HCT116 (cell line): Measurements from ENCODE around the gene BAHCC1. TPM values are rescaled to one million over a fixed set of nuclear protein-coding genes. Genes with fewer than 3 reads are reported as not detected.

Source experiments
- ATAC-seq: fragments of 200-7000 bp; cut with Tn5 transposase; 2 replicates; pipeline ENCODE4 v1.9.1; 2020; ENCODE audit warnings: mild to moderate bottlenecking, moderate library complexity
- BruUV-seq: library from RNA; stranded (reverse); fragments of 400-500 nt; replicated peaks from 2 replicates; lab custom pipeline; 2021; lab: Mats Ljungman, UMichigan
- CTCF ChIA-PET: fragments of 300-600 bp; sonication (Branson Sonifier 250); formaldehyde crosslinking; loops from one replicate; lab custom pipeline; 2021; ENCODE audit warnings: antibody characterized with exemption; lab: Charles Lee
- POLR2A ChIA-PET: fragments of 300-600, 350-600 bp; sonication (Branson Sonifier 250); formaldehyde crosslinking; loops from one replicate; lab custom pipeline; 2021; ENCODE audit warnings: antibody characterized with exemption; lab: Charles Lee
- RAD21 ChIA-PET, 2 experiments: fragments of 300-600 bp; sonication (Branson Sonifier 250); formaldehyde crosslinking; loops; one replicate each; lab custom pipeline; 2023; ENCODE audit warnings: low total read pairs in 2 of 2; ENCODE audit not compliant: uncharacterized antibody in 2 of 2, unreplicated experiment in 2 of 2, low non-redundant PET in 1 of 2; lab: Charles Lee
- DNase-seq: peaks from one replicate; pipeline ENCODE4 v3.0.0-alpha.2; 2010; ENCODE audit warnings: low read depth, low spot score
- H2AFZ ChIP-seq: fragments of 200-600 bp; shearing (Covaris generic), sonication (generic); 2 replicates; pipeline ENCODE4 v1.6.1; 2017; ENCODE audit warnings: low read depth, mixed run types, mixed read lengths, antibody characterized with exemption, low read length; ENCODE audit not compliant: poor library complexity, severe bottlenecking
- H3K27ac ChIP-seq: 2 replicates; pipeline ENCODE4 v1.5.1; 2012; ENCODE audit warnings: low read depth, low read length
- H3K27me3 ChIP-seq: fragments of 200-600 bp; sonication (generic); 2 replicates; pipeline ENCODE4 v1.6.1; 2016; ENCODE audit warnings: mixed run types, low read length, mixed read lengths; ENCODE audit not compliant: insufficient read depth
- H3K36me3 ChIP-seq, 2 experiments: fragments of 200-500 bp in 1 of 2; fragments of 200-600 bp in 1 of 2; sonication (Bioruptor generic) in 1 of 2; sonication (generic) in 1 of 2; 2 replicates each; pipeline versions ENCODE4 v1.5.1 to v1.6.1; 2014 to 2016; ENCODE audit warnings: low read length in 2 of 2, inconsistent platforms in 1 of 2, mixed read lengths in 1 of 2, mixed run types in 1 of 2; ENCODE audit not compliant: insufficient read depth in 2 of 2, control insufficient read depth in 1 of 2
- H3K4me1 ChIP-seq, 2 experiments: fragments of 200-600 bp in 1 of 2; sonication (generic) in 1 of 2; 2 replicates each; pipeline versions ENCODE4 v1.5.1 to v1.6.1; 2012 to 2017; ENCODE audit warnings: low read length in 2 of 2, inconsistent platforms in 1 of 2, mild to moderate bottlenecking in 1 of 2, mixed read lengths in 1 of 2, mixed run types in 1 of 2, moderate library complexity in 1 of 2; ENCODE audit not compliant: insufficient read depth in 2 of 2, control insufficient read depth in 1 of 2
- H3K4me2 ChIP-seq: fragments of 200-600 bp; sonication (generic); 2 replicates; pipeline ENCODE4 v1.6.1; 2017; ENCODE audit warnings: mixed run types, low read length, mixed read lengths
- H3K4me3 ChIP-seq, 2 experiments: fragments of 200-600 bp in 1 of 2; sonication (generic) in 1 of 2; replicated peaks in 1 of 2; 2 replicates each; pipeline ENCODE4 v1.5.1; 2011 to 2016; ENCODE audit warnings: low read length in 2 of 2, control low read depth in 1 of 2, low read depth in 1 of 2, mild to moderate bottlenecking in 1 of 2, mixed read lengths in 1 of 2, mixed run types in 1 of 2
- H3K79me2 ChIP-seq: fragments of 200-600 bp; sonication (generic); 2 replicates; pipeline ENCODE4 v1.6.1; 2017; ENCODE audit warnings: mild to moderate bottlenecking, mixed run types, low read length, moderate library complexity, mixed read lengths; ENCODE audit not compliant: insufficient read depth
- H3K9ac ChIP-seq: fragments of 200-600 bp; sonication (generic); 2 replicates; pipeline ENCODE4 v1.6.1; 2016; ENCODE audit warnings: low read length, mixed read lengths
- H3K9me2 ChIP-seq: fragments of 200-600 bp; sonication (generic), shearing (Covaris generic); 2 replicates; pipeline ENCODE4 v1.6.1; 2017; ENCODE audit warnings: mixed run types, mild to moderate bottlenecking, moderate library complexity; ENCODE audit not compliant: insufficient read depth
- H3K9me3 ChIP-seq, 2 experiments: fragments of 200-500 bp in 1 of 2; fragments of 200-600 bp in 1 of 2; sonication (Bioruptor generic) in 1 of 2; sonication (generic) in 1 of 2; 2 replicates each; pipeline ENCODE4 v1.6.1; 2014 to 2017; ENCODE audit warnings: low read length in 2 of 2, mixed read lengths in 2 of 2, inconsistent platforms in 1 of 2, low read depth in 1 of 2, mild to moderate bottlenecking in 1 of 2, mixed run types in 1 of 2, moderate library complexity in 1 of 2; ENCODE audit not compliant: control insufficient read depth in 1 of 2, insufficient read depth in 1 of 2
- H4K20me1 ChIP-seq: fragments of 200-600 bp; sonication (generic), shearing (Covaris generic); 2 replicates; pipeline ENCODE4 v1.6.1; 2017; ENCODE audit warnings: mixed run types, mild to moderate bottlenecking, moderate library complexity; ENCODE audit not compliant: insufficient read depth
- CBX3 ChIP-seq: IDR thresholded peaks from 2 replicates; pipeline ENCODE4 v1.6.1; 2012; ENCODE audit warnings: low read depth
- CEBPB ChIP-seq: IDR thresholded peaks from 2 replicates; pipeline ENCODE4 v1.6.1; 2012; ENCODE audit warnings: low read depth
- EGR1 ChIP-seq: IDR thresholded peaks from 2 replicates; pipeline ENCODE4 v1.6.1; 2012; ENCODE audit warnings: low read depth
- ELF1 ChIP-seq: IDR thresholded peaks from 2 replicates; pipeline ENCODE4 v1.6.1; 2012; ENCODE audit warnings: low read depth, borderline replicate concordance
- EZH2 ChIP-seq: fragments of 200-600 bp; sonication (generic); IDR thresholded peaks from 2 replicates; pipeline ENCODE4 v1.6.1; 2017; ENCODE audit warnings: antibody characterized with exemption, mixed run types
- EZH2phosphoT487 ChIP-seq: fragments of 200-600 bp; IDR thresholded peaks from 2 replicates; pipeline ENCODE4 v1.6.1; 2018; ENCODE audit warnings: antibody characterized with exemption, borderline replicate concordance
- FOSL1 ChIP-seq: IDR thresholded peaks from 2 replicates; pipeline ENCODE4 v1.6.1; 2012; ENCODE audit warnings: low read depth
- POLR2A ChIP-seq: IDR thresholded peaks from 2 replicates; pipeline ENCODE4 v1.7.0; 2011; ENCODE audit warnings: borderline replicate concordance; ENCODE audit not compliant: insufficient read depth, insufficient read length; ENCODE audit errors: extremely low read depth
- POLR2AphosphoS5 ChIP-seq: IDR thresholded peaks from 2 replicates; pipeline ENCODE4 v1.6.1; 2011; ENCODE audit warnings: mild to moderate bottlenecking, low read depth, low read length, moderate library complexity
- RAD21 ChIP-seq: IDR thresholded peaks from 2 replicates; pipeline ENCODE4 v1.6.1; 2012; ENCODE audit warnings: low read depth, mild to moderate bottlenecking
- SIN3A ChIP-seq: IDR thresholded peaks from 2 replicates; pipeline ENCODE4 v1.6.1; 2012; ENCODE audit warnings: low read depth
- SP1 ChIP-seq: IDR thresholded peaks from 2 replicates; pipeline ENCODE4 v1.6.1; 2012; ENCODE audit warnings: low read depth
- SRF ChIP-seq: IDR thresholded peaks from 2 replicates; pipeline ENCODE4 v1.6.1; 2012; ENCODE audit warnings: low read depth
- TCF7L2 ChIP-seq: IDR thresholded peaks from 2 replicates; pipeline ENCODE4 v1.7.0; 2011; ENCODE audit warnings: borderline replicate concordance, inconsistent platforms; ENCODE audit not compliant: insufficient read depth, insufficient read length; ENCODE audit errors: extremely low read depth
- ZFX ChIP-seq: fragments of 450-650 bp; IDR thresholded peaks from 2 replicates; pipeline ENCODE4 v1.6.1; 2017
- ZNF274 ChIP-seq: fragments of 200-500 bp; sonication (Bioruptor generic); IDR thresholded peaks from 2 replicates; pipeline ENCODE4 v1.6.1; 2014; ENCODE audit warnings: mild to moderate bottlenecking, low read depth, low read length, inconsistent platforms
- intact Hi-C: fragments of 100-400 bp; cut with micrococcal nuclease; formaldehyde crosslinking; loops from 2 replicates; pipeline ENCODE4 v1.10.0; 2022
- total RNA-seq: library from RNA; stranded (reverse); gene quantifications from one replicate; pipeline ENCODE4 v1.2.1, GENCODE V29; 2021; ENCODE audit not compliant: unreplicated experiment
- TF ChIP-seq, protein P1 (sequence below): IDR thresholded peaks from 2 replicates; pipeline ENCODE4 v1.6.1; 2011; ENCODE audit warnings: mild to moderate bottlenecking, low read length, moderate library complexity; ENCODE audit not compliant: insufficient replicate concordance; ENCODE audit errors: extremely low read depth
- TF ChIP-seq, protein P2 (sequence below): IDR thresholded peaks from 2 replicates; pipeline ENCODE4 v1.6.1; 2012; ENCODE audit warnings: low read depth

BAHCC1 gene
- total RNA-seq, 1 experiment from 2014 or later: 45.2 TPM

DNA sequence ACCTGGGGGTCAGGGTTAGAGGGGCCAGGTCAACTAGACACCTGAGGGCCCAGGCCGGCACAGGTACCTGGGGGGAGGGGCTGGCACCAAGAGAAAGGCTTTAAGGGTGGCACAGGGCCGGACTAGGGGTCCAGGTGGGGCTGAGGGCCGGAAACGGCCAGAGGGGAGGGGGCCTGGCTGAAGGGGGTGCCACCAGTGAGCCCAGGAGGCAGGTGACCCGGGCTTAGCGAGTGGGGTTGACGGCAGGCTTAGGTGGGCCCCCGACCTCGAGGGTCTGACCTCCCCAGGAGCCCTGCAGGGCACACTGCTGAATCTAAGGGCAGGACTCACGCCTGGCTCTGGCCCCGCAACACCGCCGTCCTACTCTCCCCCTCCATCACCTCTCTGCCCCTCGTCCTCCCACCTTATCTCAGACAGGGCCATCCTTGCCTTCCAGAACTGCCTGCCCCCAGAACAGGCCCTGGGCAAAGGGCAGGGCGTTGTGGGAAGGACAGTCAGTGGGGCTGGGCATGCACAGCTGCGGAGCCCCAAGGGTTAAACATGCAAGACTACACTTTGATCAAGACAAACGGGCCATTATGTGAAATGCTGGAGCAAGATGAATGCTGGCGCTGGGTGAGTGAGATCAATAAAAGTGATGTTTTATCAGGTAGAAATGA lies 73.0 kb downstream of the BAHCC1 start:
- RAD21 ChIA-PET: no interaction called here
- Histone ChIP-seq H3K9me3 (no peaks in the 10 kb centered on the region), H3K27ac (no peak overlapping the region), H3K4me1 (peaks cover 6 to 25% of the 10 kb centered on the region in 2 experiments; a peak in 3 of 4 replicates), H3K36me3 (no peaks in the 10 kb centered on the region; a peak in 1 of 4 replicates), H3K4me3 (no peak overlapping the region), H3K9ac (no peak overlapping the region), H3K9me2 (no peaks in the 10 kb centered on the region), H4K20me1 (no peaks in the 10 kb centered on the region), H2AFZ (no peak overlapping the region), H3K27me3 (no peaks in the 10 kb centered on the region), H3K4me2 (no peak overlapping the region), H3K79me2 (no peaks in the 10 kb centered on the region)
- no peak for ATAC-seq
- CTCF ChIA-PET: no interaction called here
- no TSS peak for BruUV-seq
- intact Hi-C loops: no loop called here
- POLR2A ChIA-PET: no interaction called here
- no peak for TF ChIP-seq EZH2phosphoT487
- no peak for TF ChIP-seq ELF1
- no peak for TF ChIP-seq ZNF274
- TF ChIP-seq RAD21: no peak
- no peak for TF ChIP-seq EZH2
- no peak for TF ChIP-seq SRF
- TF ChIP-seq TCF7L2: no peak
- no peak for TF ChIP-seq SP1
- TF ChIP-seq, protein P1, sequence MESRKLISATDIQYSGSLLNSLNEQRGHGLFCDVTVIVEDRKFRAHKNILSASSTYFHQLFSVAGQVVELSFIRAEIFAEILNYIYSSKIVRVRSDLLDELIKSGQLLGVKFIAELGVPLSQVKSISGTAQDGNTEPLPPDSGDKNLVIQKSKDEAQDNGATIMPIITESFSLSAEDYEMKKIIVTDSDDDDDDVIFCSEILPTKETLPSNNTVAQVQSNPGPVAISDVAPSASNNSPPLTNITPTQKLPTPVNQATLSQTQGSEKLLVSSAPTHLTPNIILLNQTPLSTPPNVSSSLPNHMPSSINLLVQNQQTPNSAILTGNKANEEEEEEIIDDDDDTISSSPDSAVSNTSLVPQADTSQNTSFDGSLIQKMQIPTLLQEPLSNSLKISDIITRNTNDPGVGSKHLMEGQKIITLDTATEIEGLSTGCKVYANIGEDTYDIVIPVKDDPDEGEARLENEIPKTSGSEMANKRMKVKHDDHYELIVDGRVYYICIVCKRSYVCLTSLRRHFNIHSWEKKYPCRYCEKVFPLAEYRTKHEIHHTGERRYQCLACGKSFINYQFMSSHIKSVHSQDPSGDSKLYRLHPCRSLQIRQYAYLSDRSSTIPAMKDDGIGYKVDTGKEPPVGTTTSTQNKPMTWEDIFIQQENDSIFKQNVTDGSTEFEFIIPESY: no peak
- no peak for TF ChIP-seq EGR1
- TF ChIP-seq ZFX: no peak
- TF ChIP-seq, protein P2, sequence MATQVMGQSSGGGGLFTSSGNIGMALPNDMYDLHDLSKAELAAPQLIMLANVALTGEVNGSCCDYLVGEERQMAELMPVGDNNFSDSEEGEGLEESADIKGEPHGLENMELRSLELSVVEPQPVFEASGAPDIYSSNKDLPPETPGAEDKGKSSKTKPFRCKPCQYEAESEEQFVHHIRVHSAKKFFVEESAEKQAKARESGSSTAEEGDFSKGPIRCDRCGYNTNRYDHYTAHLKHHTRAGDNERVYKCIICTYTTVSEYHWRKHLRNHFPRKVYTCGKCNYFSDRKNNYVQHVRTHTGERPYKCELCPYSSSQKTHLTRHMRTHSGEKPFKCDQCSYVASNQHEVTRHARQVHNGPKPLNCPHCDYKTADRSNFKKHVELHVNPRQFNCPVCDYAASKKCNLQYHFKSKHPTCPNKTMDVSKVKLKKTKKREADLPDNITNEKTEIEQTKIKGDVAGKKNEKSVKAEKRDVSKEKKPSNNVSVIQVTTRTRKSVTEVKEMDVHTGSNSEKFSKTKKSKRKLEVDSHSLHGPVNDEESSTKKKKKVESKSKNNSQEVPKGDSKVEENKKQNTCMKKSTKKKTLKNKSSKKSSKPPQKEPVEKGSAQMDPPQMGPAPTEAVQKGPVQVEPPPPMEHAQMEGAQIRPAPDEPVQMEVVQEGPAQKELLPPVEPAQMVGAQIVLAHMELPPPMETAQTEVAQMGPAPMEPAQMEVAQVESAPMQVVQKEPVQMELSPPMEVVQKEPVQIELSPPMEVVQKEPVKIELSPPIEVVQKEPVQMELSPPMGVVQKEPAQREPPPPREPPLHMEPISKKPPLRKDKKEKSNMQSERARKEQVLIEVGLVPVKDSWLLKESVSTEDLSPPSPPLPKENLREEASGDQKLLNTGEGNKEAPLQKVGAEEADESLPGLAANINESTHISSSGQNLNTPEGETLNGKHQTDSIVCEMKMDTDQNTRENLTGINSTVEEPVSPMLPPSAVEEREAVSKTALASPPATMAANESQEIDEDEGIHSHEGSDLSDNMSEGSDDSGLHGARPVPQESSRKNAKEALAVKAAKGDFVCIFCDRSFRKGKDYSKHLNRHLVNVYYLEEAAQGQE: no peak
- TF ChIP-seq POLR2AphosphoS5: no peak
- TF ChIP-seq POLR2A: no peak
- TF ChIP-seq CEBPB: no peak
- no peak for TF ChIP-seq FOSL1
- TF ChIP-seq SIN3A: no peak
- no peak for TF ChIP-seq CBX3
- no peak for DNase-seq
